Natural killer cell (primary cell): ENCODE measurements around the gene HPSE. TPM values are rescaled to one million over a fixed set of nuclear protein-coding genes. Genes with fewer than 3 reads are reported as not detected.

Experiments
- ATAC-seq, 3 donors: fragments of 150-1000 bp in 2 of 3; fragments of 200-7000 bp in 1 of 3; cut with Tn5 transposase; 1 replicate in 1 of 3; 2 replicates in 2 of 3; pipeline ENCODE4 v1.10.0; 2021; ENCODE audit warnings: mild to moderate bottlenecking in 2 of 3, moderate library complexity in 2 of 3
- DNase-seq, 2 donors: peaks; one replicate each; pipeline versions ENCODE4 v3.0.0 to v3.0.0-alpha.2; 2013 to 2021; ENCODE audit warnings: mixed read lengths in 1 of 2
- H3K27ac ChIP-seq: one replicate; pipeline ENCODE4 v1.5.1; 2013; ENCODE audit warnings: mild to moderate bottlenecking, low read length
- H3K27me3 ChIP-seq: one replicate; pipeline ENCODE4 v1.6.1; 2013; ENCODE audit warnings: low read length; ENCODE audit not compliant: control insufficient read depth, insufficient read depth
- H3K36me3 ChIP-seq: one replicate; pipeline ENCODE4 v1.6.1; 2013; ENCODE audit warnings: low read length; ENCODE audit not compliant: control insufficient read depth, insufficient read depth
- H3K4me1 ChIP-seq: one replicate; pipeline ENCODE4 v1.6.1; 2013; ENCODE audit warnings: low read length; ENCODE audit not compliant: control insufficient read depth, insufficient read depth
- H3K4me3 ChIP-seq: one replicate; pipeline ENCODE4 v1.5.1; 2013; ENCODE audit warnings: low read length
- H3K9me3 ChIP-seq: one replicate; pipeline ENCODE4 v1.6.1; 2013; ENCODE audit warnings: low read length; ENCODE audit not compliant: control insufficient read depth, insufficient read depth
- H3K27ac Mint-ChIP-seq, 2 donors: one replicate each; pipeline ENCODE4 v1.8.0; 2022; ENCODE audit warnings: mild to moderate bottlenecking in 2 of 2, mixed read lengths in 2 of 2, moderate library complexity in 1 of 2
- H3K27me3 Mint-ChIP-seq, 2 donors: one replicate each; pipeline ENCODE4 v1.8.0; 2022; ENCODE audit warnings: low read depth in 2 of 2, mixed read lengths in 2 of 2
- H3K36me3 Mint-ChIP-seq: one replicate; pipeline ENCODE4 v1.8.0; 2022; ENCODE audit warnings: mixed read lengths
- H3K4me1 Mint-ChIP-seq, 2 donors: one replicate each; pipeline ENCODE4 v1.8.0; 2022; ENCODE audit warnings: mixed read lengths in 2 of 2
- H3K4me3 Mint-ChIP-seq: one replicate; pipeline ENCODE4 v1.8.0; 2022; ENCODE audit warnings: mild to moderate bottlenecking, moderate library complexity, mixed read lengths
- H3K9me3 Mint-ChIP-seq, 2 donors: one replicate each; pipeline ENCODE4 v1.8.0; 2022; ENCODE audit warnings: mixed read lengths in 2 of 2
- CTCF ChIP-seq: fragments of 200-600 bp; IDR thresholded peaks from one replicate; pipeline ENCODE4 v1.8.0; 2022; ENCODE audit warnings: antibody characterized with exemption
- WGBS: methylation state at CpG from one replicate; pipeline ENCODE4 v1.1.7; 2013; ENCODE audit warnings: missing lambda C conversion rate; ENCODE audit not compliant: insufficient coverage; 5-methylcytosine and 5-hydroxymethylcytosine counted together
- intact Hi-C: fragments of 100-400 bp; cut with micrococcal nuclease; formaldehyde crosslinking; loops from one replicate; pipeline ENCODE4 v1.14.2; 2022
- total RNA-seq, 4 donors: library from RNA; stranded (reverse); fragments of 120-200 nt in 1 of 4; gene quantifications; one replicate each; pipeline versions ENCODE4 v1.2.3 to v1.2.4, GENCODE V29; 2013 to 2022

Gene HPSE
- total RNA-seq, 3 donors from 2014 or later (not counting 1 experiment from before 2014, with no cell fraction given): 0.89 to 2.6 (median 1.5) TPM

- H3K9me3 Mint-ChIP-seq: no peaks in the 10 kb centered on the region
- no peaks in the 10 kb centered on the region for H3K27me3 ChIP-seq
- no peaks in the 10 kb centered on the region for H3K4me1 ChIP-seq
- peaks cover 7 to 14% of the 10 kb centered on the region in 2 donors for H3K4me1 Mint-ChIP-seq
- no peak overlapping the region for H3K4me3 Mint-ChIP-seq
- H3K4me3 ChIP-seq: no peak overlapping the region
- no peaks in the 10 kb centered on the region for H3K36me3 Mint-ChIP-seq
- ATAC-seq (no peak), DNase-seq (no peak)
- no peak overlapping the region for H3K27ac ChIP-seq
- H3K27me3 Mint-ChIP-seq: no peaks in the 10 kb centered on the region
- WGBS: 100% methylated on average over 2 of the region's 5 CpGs
- TF ChIP-seq CTCF: no peak
- peaks cover 20% of the 10 kb centered on the region for H3K36me3 ChIP-seq
- no peaks in the 10 kb centered on the region for H3K9me3 ChIP-seq
- intact Hi-C loops: no loop called here
- no peak overlapping the region for H3K27ac Mint-ChIP-seq
Observed at GRCh38 chr4:83272900-83273299, 61.7 kb downstream of the HPSE start.

- Mint-ChIP-seq H3K4me3 (no peak overlapping the region), H3K27me3 (no peaks in the 10 kb centered on the region), H3K4me1 (peaks cover 0 to 8% of the 10 kb centered on the region in 2 donors), H3K36me3 (no peaks in the 10 kb centered on the region), H3K27ac (no peak overlapping the region), H3K9me3 (no peaks in the 10 kb centered on the region)
- no peak overlapping the region for H3K27ac ChIP-seq
- no peak for DNase-seq
- WGBS: no CpG with 5 or more reads among the region's 1 CpG
- no peaks in the 10 kb centered on the region for H3K9me3 ChIP-seq
- intact Hi-C loops: no loop called here
- TF ChIP-seq CTCF: no peak
- H3K27me3 ChIP-seq: no peaks in the 10 kb centered on the region
- peaks cover 6% of the 10 kb centered on the region for H3K4me1 ChIP-seq
- H3K36me3 ChIP-seq: peaks cover 21% of the 10 kb centered on the region
- H3K4me3 ChIP-seq: no peak overlapping the region
- ATAC-seq: no peak
Observed at GRCh38 chr4:83269256-83269655, 65.4 kb downstream of the HPSE start.

- WGBS: no CpG with 5 or more reads among the region's 2 CpGs
- no peak overlapping the region for H3K27ac Mint-ChIP-seq
- H3K9me3 ChIP-seq: no peaks in the 10 kb centered on the region
- H3K27me3 ChIP-seq: no peaks in the 10 kb centered on the region
- H3K4me3 ChIP-seq: no peak overlapping the region
- H3K4me1 ChIP-seq: peaks cover 6% of the 10 kb centered on the region
- ATAC-seq: no peak
- H3K27me3 Mint-ChIP-seq: no peaks in the 10 kb centered on the region
- intact Hi-C loops: no loop called here
- peaks cover 23% of the 10 kb centered on the region for H3K36me3 ChIP-seq
- H3K4me1 Mint-ChIP-seq: peaks cover 0 to 8% of the 10 kb centered on the region in 2 donors
- DNase-seq: no peak
- no peak overlapping the region for H3K27ac ChIP-seq
- H3K36me3 Mint-ChIP-seq: no peaks in the 10 kb centered on the region
- H3K9me3 Mint-ChIP-seq: no peaks in the 10 kb centered on the region
- H3K4me3 Mint-ChIP-seq: no peak overlapping the region
- TF ChIP-seq CTCF: no peak
Observed at GRCh38 chr4:83268491-83268890, 66.2 kb downstream of the HPSE start.

- H3K27me3 Mint-ChIP-seq: no peaks in the 10 kb centered on the region
- H3K9me3 ChIP-seq: no peaks in the 10 kb centered on the region
- no peak overlapping the region for H3K27ac ChIP-seq
- no peak overlapping the region for H3K27ac Mint-ChIP-seq
- intact Hi-C loops: no loop called here
- H3K36me3 Mint-ChIP-seq: no peaks in the 10 kb centered on the region
- no peak overlapping the region for H3K4me3 ChIP-seq
- ATAC-seq (no peak), DNase-seq (no peak)
- WGBS: 94% methylated on average over 3 of the region's 3 CpGs
- peaks cover 0 to 8% of the 10 kb centered on the region in 2 donors for H3K4me1 Mint-ChIP-seq
- peaks cover 24% of the 10 kb centered on the region for H3K36me3 ChIP-seq
- H3K9me3 Mint-ChIP-seq: no peaks in the 10 kb centered on the region
- TF ChIP-seq CTCF: no peak
- no peak overlapping the region for H3K4me3 Mint-ChIP-seq
- H3K27me3 ChIP-seq: no peaks in the 10 kb centered on the region
- H3K4me1 ChIP-seq: peaks cover 6% of the 10 kb centered on the region
Observed at GRCh38 chr4:83267830-83268475, 66.7 kb downstream of the HPSE start.
